ENCODE measurements around the gene ALG3.

Gene ALG3

GRCh38 chr3:184259878-184260723 lies 11.3 kb upstream of the ALG3 start:
- no peak for DNase-seq (ENCODE audit: low read depth)
- TF ChIP-seq, protein P1, sequence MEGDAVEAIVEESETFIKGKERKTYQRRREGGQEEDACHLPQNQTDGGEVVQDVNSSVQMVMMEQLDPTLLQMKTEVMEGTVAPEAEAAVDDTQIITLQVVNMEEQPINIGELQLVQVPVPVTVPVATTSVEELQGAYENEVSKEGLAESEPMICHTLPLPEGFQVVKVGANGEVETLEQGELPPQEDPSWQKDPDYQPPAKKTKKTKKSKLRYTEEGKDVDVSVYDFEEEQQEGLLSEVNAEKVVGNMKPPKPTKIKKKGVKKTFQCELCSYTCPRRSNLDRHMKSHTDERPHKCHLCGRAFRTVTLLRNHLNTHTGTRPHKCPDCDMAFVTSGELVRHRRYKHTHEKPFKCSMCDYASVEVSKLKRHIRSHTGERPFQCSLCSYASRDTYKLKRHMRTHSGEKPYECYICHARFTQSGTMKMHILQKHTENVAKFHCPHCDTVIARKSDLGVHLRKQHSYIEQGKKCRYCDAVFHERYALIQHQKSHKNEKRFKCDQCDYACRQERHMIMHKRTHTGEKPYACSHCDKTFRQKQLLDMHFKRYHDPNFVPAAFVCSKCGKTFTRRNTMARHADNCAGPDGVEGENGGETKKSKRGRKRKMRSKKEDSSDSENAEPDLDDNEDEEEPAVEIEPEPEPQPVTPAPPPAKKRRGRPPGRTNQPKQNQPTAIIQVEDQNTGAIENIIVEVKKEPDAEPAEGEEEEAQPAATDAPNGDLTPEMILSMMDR (IDR thresholded peaks at IDR 0.05; ENCODE audit: low read depth, low read length, missing control alignments) = no peak
- peak overlapping the region; percentile 38 for H3K4me3 ChIP-seq (ENCODE audit: low read depth, low read length)
- in situ Hi-C loops (cut with HindIII; ENCODE audit: low sequenced_read_pairs) = no loop called here

- no peak for DNase-seq (ENCODE audit: low read depth)
- H3K4me3 ChIP-seq (ENCODE audit: low read depth, low read length) = no peak overlapping the region
- TF ChIP-seq, protein P1 (IDR thresholded peaks at IDR 0.05; ENCODE audit: low read depth, low read length, missing control alignments) = no peak
- in situ Hi-C loops (cut with HindIII; ENCODE audit: low sequenced_read_pairs) = no loop called here
Observed at GRCh38 chr3:184259396-184259877, 10.7 kb upstream of the ALG3 start.

- DNase-seq (ENCODE audit: low read depth) = no peak
- TF ChIP-seq, protein P1 (IDR thresholded peaks at IDR 0.05; ENCODE audit: low read depth, low read length, missing control alignments) = no peak
Observed at GRCh38 chr3:184258926-184259325, 10.2 kb upstream of the ALG3 start.

DNA sequence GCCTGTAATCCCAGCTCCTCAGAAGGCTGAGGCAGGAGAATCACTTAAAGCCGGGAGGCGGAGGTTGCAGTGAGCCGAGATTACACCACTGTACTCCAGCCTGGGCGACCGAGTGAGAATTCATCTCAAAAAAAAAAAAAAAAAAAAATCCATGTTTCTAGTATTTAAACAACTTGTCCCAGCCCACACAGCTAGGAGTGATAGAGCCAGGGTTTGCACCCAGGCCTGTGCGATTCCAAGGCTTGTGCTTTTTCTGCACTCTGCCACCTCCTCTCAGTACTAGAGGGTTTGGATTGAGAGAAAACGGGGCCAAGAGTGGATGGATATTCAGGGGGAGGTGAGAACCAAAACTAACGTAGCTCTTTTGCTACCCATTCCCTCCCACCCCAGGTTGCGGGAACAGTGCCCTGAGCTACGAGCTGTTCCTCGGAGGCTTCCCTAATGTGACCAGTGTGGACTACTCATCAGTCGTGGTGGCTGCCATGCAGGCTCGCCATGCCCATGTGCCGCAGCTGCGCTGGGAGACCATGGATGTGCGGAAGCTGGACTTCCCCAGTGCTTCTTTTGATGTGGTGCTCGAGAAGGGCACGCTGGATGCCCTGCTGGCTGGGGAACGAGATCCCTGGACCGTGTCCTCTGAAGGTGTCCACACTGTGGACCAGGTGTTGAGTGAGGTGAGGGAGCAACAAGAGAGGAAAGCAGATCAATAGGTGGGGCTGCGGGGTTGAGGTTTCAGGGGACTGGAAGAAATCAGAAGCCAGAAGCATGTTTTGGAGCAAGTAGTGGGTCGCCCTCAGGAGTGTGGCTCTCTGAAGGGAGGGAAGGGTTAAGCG lies 8.5 kb upstream of the ALG3 start:
- in situ Hi-C loops (cut with HindIII; ENCODE audit: low sequenced_read_pairs) = no loop called here
- no peak for DNase-seq (ENCODE audit: low read depth)
- no peak overlapping the region for H3K4me3 ChIP-seq (ENCODE audit: low read depth, low read length)
- TF ChIP-seq, protein P1 (IDR thresholded peaks at IDR 0.05; ENCODE audit: low read depth, low read length, missing control alignments) = no peak

More at GRCh38 chr3:184258926-184259325, 10.2 kb upstream of the ALG3 start:
- in situ Hi-C loops (cut with HindIII; ENCODE audit: low sequenced_read_pairs) = no loop called here
- H3K4me3 ChIP-seq (ENCODE audit: low read depth, low read length) = no peak overlapping the region

DNA sequence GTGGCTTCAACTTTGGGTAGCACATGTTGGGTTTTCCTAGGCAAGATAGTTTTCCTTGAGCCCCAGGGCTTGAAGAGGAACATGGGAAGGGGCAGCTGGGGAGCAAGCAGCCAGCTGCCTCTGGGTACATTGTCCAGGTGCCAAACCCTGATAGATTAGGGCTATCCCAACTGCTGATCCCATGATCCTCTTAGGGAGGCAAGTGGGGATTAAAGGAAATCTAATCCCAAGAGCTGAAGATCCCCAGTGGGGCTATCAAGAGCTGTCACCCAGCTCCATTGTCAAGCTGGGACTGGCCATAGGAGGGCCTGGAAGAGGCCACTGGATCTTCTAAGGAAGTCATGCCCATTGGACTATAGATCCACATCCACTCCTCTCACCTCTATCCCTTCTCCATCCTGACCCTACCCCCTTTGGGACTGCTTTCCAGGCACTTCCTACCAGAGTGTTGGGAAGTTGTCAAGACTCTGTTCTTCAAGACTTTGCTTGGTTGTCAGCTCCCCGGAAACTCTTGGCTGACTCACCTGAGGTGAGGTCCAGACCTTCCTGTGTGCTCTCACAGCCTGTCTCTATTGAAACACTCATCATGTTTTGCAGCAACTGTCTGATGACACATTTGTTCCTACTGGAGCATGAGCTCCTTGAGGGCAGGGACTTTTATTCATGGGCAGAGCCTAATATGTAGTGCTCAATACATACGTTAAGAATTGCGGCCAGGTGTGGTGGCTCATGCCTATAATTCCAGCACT lies 6.7 kb upstream of the ALG3 start:
- no peak for DNase-seq (ENCODE audit: low read depth)
- no peak overlapping the region for H3K4me3 ChIP-seq (ENCODE audit: low read depth, low read length)
- in situ Hi-C loops (cut with HindIII; ENCODE audit: low sequenced_read_pairs) = no loop called here
- TF ChIP-seq, protein P1 (IDR thresholded peaks at IDR 0.05; ENCODE audit: low read depth, low read length, missing control alignments) = no peak
